H1 (cell line): ENCODE results near the gene FLNC. TPM values are rescaled to one million over a fixed set of nuclear protein-coding genes. Genes with fewer than 3 reads are reported as not detected.

Experiments
- CTCF ChIA-PET: fragments of 300-600 bp; sonication (Branson Sonifier 250); formaldehyde crosslinking; loops from one replicate; lab custom pipeline; 2021; ENCODE audit not compliant: partially characterized antibody; lab: Charles Lee
- POLR2A ChIA-PET: fragments of 300-600 bp; sonication (Branson Sonifier 250); formaldehyde crosslinking; loops from one replicate; lab custom pipeline; 2021; ENCODE audit warnings: inconsistent platforms; ENCODE audit not compliant: partially characterized antibody; lab: Charles Lee
- DNase-seq, 2 experiments: peaks; one replicate each; pipeline versions ENCODE4 v3.0.0 to v3.0.0-alpha.2; 2010 to 2022; ENCODE audit warnings: low spot score in 2 of 2, low read depth in 1 of 2, mixed read lengths in 1 of 2
- FAIRE-seq: peaks from 2 replicates; lab custom pipeline; 2011; peaks lifted over from hg19 to GRCh38; lab: Jason Lieb, UNC
- H2AFZ ChIP-seq: 2 replicates; pipeline ENCODE4 v1.8.1; 2012; ENCODE audit warnings: low read length, inconsistent platforms
- H2AK5ac ChIP-seq: 2 replicates; pipeline ENCODE4 v1.6.1; 2013; ENCODE audit warnings: low read depth, low read length
- H2BK120ac ChIP-seq: replicated peaks from 2 replicates; pipeline ENCODE3; 2013; ENCODE audit warnings: low read depth, low read length, inconsistent platforms
- H2BK12ac ChIP-seq: 2 replicates; pipeline ENCODE4 v1.6.1; 2013; ENCODE audit warnings: low read depth, low read length
- H2BK15ac ChIP-seq: 2 replicates; pipeline ENCODE4 v1.6.1; 2013; ENCODE audit warnings: low read length
- H2BK20ac ChIP-seq: 2 replicates; pipeline ENCODE4 v1.6.1; 2013; ENCODE audit warnings: low read length
- H2BK5ac ChIP-seq: 2 replicates; pipeline ENCODE4 v1.6.1; 2013; ENCODE audit warnings: low read depth, low read length
- H3K14ac ChIP-seq: 2 replicates; pipeline ENCODE4 v1.6.1; 2013; ENCODE audit warnings: inconsistent platforms; ENCODE audit not compliant: insufficient read length
- H3K18ac ChIP-seq: 2 replicates; pipeline ENCODE4 v1.6.1; 2013; ENCODE audit warnings: low read length; ENCODE audit errors: extremely low read depth
- H3K23ac ChIP-seq: 2 replicates; pipeline ENCODE4 v1.6.1; 2013; ENCODE audit warnings: inconsistent platforms; ENCODE audit not compliant: insufficient read length
- H3K23me2 ChIP-seq: 2 replicates; pipeline ENCODE4 v1.6.1; 2013; ENCODE audit warnings: low read depth, low read length
- H3K27ac ChIP-seq: 2 replicates; pipeline ENCODE4 v1.6.1; 2011; ENCODE audit warnings: low read depth, low read length, inconsistent platforms
- H3K27me3 ChIP-seq, 4 experiments: replicated peaks in 1 of 4; 1 replicate in 1 of 4; 2 replicates in 3 of 4; pipeline versions ENCODE4 v1.6.1 to v1.8.1; 2011 to 2013; ENCODE audit warnings: low read length in 3 of 4, mild to moderate bottlenecking in 3 of 4, inconsistent platforms in 2 of 4, mixed read lengths in 2 of 4, moderate library complexity in 1 of 4; ENCODE audit not compliant: control insufficient read depth in 3 of 4, insufficient read depth in 3 of 4; ENCODE audit errors: extremely low read depth in 1 of 4
- H3K36me3 ChIP-seq, 4 experiments: 2 replicates each; pipeline versions ENCODE4 v1.6.1 to v1.8.1; 2011 to 2013; ENCODE audit warnings: mild to moderate bottlenecking in 4 of 4, low read length in 3 of 4, moderate library complexity in 2 of 4, control low read depth in 1 of 4, inconsistent platforms in 1 of 4; ENCODE audit not compliant: insufficient read depth in 4 of 4, control insufficient read depth in 2 of 4
- H3K4ac ChIP-seq: replicated peaks from 2 replicates; pipeline ENCODE3; 2013; ENCODE audit warnings: low read length, low read depth, mixed read lengths, inconsistent platforms; ENCODE audit not compliant: insufficient read length
- H3K4me1 ChIP-seq, 4 experiments: replicated peaks in 1 of 4; 1 replicate in 1 of 4; 2 replicates in 3 of 4; pipeline versions ENCODE4 v1.6.1 to v1.8.1; 2011 to 2013; ENCODE audit warnings: low read length in 3 of 4, inconsistent platforms in 2 of 4, mixed read lengths in 1 of 4; ENCODE audit not compliant: insufficient read depth in 4 of 4, control insufficient read depth in 3 of 4
- H3K4me2 ChIP-seq, 2 experiments: 2 replicates each; pipeline versions ENCODE4 v1.6.1 to v1.8.1; 2011 to 2013; ENCODE audit warnings: low read depth in 2 of 2, low read length in 2 of 2, control low read depth in 1 of 2, inconsistent platforms in 1 of 2, mild to moderate bottlenecking in 1 of 2; ENCODE audit not compliant: insufficient read depth in 1 of 2
- H3K4me3 ChIP-seq, 4 experiments: fragments of 200-600, 300-600 bp in 1 of 4; sonication (generic), shearing (Covaris generic), sonication (Bioruptor Twin) in 1 of 4; 2 replicates each; pipeline versions ENCODE4 v1.5.1 to v1.8.1; 2011 to 2016; ENCODE audit warnings: low read length in 4 of 4, low read depth in 3 of 4, control low read depth in 2 of 4, inconsistent platforms in 2 of 4, mild to moderate bottlenecking in 2 of 4, mixed read lengths in 1 of 4, moderate library complexity in 1 of 4; ENCODE audit not compliant: insufficient read depth in 2 of 4; ENCODE audit errors: extremely low read depth in 1 of 4
- H3K56ac ChIP-seq: replicated peaks from 2 replicates; pipeline ENCODE3; 2013; ENCODE audit warnings: low read depth, mild to moderate bottlenecking, mixed read lengths, low read length, inconsistent platforms; ENCODE audit not compliant: insufficient read length
- H3K79me1 ChIP-seq: 2 replicates; pipeline ENCODE4 v1.6.1; 2013; ENCODE audit warnings: low read depth, low read length, control low read depth
- H3K79me2 ChIP-seq, 2 experiments: 2 replicates each; pipeline versions ENCODE4 v1.6.1 to v1.8.1; 2012 to 2013; ENCODE audit warnings: low read length in 2 of 2, mild to moderate bottlenecking in 2 of 2, inconsistent platforms in 1 of 2; ENCODE audit not compliant: insufficient read depth in 2 of 2, control insufficient read depth in 1 of 2
- H3K9ac ChIP-seq, 4 experiments: replicated peaks in 1 of 4; 1 replicate in 1 of 4; 2 replicates in 3 of 4; pipeline versions ENCODE4 v1.6.1 to v1.8.1; 2011 to 2013; ENCODE audit warnings: low read depth in 3 of 4, low read length in 3 of 4, control low read depth in 2 of 4, mild to moderate bottlenecking in 2 of 4, moderate library complexity in 2 of 4, inconsistent platforms in 1 of 4; ENCODE audit errors: extremely low read depth in 1 of 4
- H3K9me3 ChIP-seq, 2 experiments: 2 replicates each; pipeline versions ENCODE4 v1.6.1 to v1.8.1; 2012 to 2013; ENCODE audit warnings: mild to moderate bottlenecking in 2 of 2, moderate library complexity in 2 of 2, control low read depth in 1 of 2, inconsistent platforms in 1 of 2, low read depth in 1 of 2, low read length in 1 of 2, mixed read lengths in 1 of 2; ENCODE audit not compliant: insufficient read depth in 2 of 2
- H4K20me1 ChIP-seq, 2 experiments: replicated peaks in 1 of 2; 2 replicates each; pipeline versions ENCODE3 to v1.8.1; 2011 to 2013; ENCODE audit warnings: inconsistent platforms in 2 of 2, low read length in 2 of 2, mild to moderate bottlenecking in 1 of 2; ENCODE audit not compliant: insufficient read depth in 2 of 2, control insufficient read depth in 1 of 2
- H4K5ac ChIP-seq: 2 replicates; pipeline ENCODE4 v1.6.1; 2013; ENCODE audit warnings: low read length, low read depth, mixed read lengths, inconsistent platforms; ENCODE audit not compliant: insufficient read length
- H4K8ac ChIP-seq: 2 replicates; pipeline ENCODE4 v1.8.0; 2013; ENCODE audit warnings: mild to moderate bottlenecking, moderate library complexity, low read length, inconsistent platforms; ENCODE audit not compliant: insufficient read depth; ENCODE audit errors: extremely low read depth
- H4K91ac ChIP-seq: replicated peaks from 2 replicates; pipeline ENCODE3; 2013; ENCODE audit warnings: low read length, mixed read lengths, inconsistent platforms; ENCODE audit not compliant: insufficient read length
- CBX5 ChIP-seq: fragments of 300-800, 300-1000 bp; sonication (generic); IDR thresholded peaks from 2 replicates; pipeline ENCODE4 v1.7.1; 2016; ENCODE audit warnings: antibody characterized with exemption, low read length, low read depth
- CEBPB ChIP-seq: IDR thresholded peaks from 2 replicates; pipeline ENCODE4 v1.6.1; 2012; ENCODE audit warnings: low read depth, low read length
- HDAC2 ChIP-seq, 2 experiments: fragments of 300-600 bp in 1 of 2; sonication (generic) in 1 of 2; IDR thresholded peaks; 2 replicates each; pipeline ENCODE4 v1.6.1; 2011 to 2012; ENCODE audit warnings: low read depth in 2 of 2, low read length in 2 of 2, mild to moderate bottlenecking in 2 of 2, moderate library complexity in 2 of 2, borderline replicate concordance in 1 of 2, inconsistent platforms in 1 of 2
- NANOG ChIP-seq: IDR thresholded peaks from 2 replicates; pipeline ENCODE4 v1.6.1; 2011; ENCODE audit warnings: low read length, low read depth, mild to moderate bottlenecking, inconsistent platforms; ENCODE audit not compliant: insufficient read depth, poor library complexity, severe bottlenecking
- PHF8 ChIP-seq: fragments of 200-600 bp; sonication (generic); conservative IDR thresholded peaks from 2 replicates; pipeline ENCODE4 v1.7.1; 2012; ENCODE audit warnings: low read depth, mild to moderate bottlenecking, inconsistent platforms, low read length, moderate library complexity
- POLR2AphosphoS5 ChIP-seq: IDR thresholded peaks from 2 replicates; pipeline ENCODE4 v1.6.1; 2011; ENCODE audit warnings: low read depth, low read length
- POU5F1 ChIP-seq: IDR thresholded peaks from 2 replicates; pipeline ENCODE4 v1.6.1; 2011; ENCODE audit warnings: low read depth, mild to moderate bottlenecking, low read length, moderate library complexity
- RNF2 ChIP-seq: fragments of 200-900, 300-1000 bp; sonication (generic); IDR thresholded peaks from 2 replicates; pipeline ENCODE4 v1.7.1; 2016; ENCODE audit warnings: borderline replicate concordance, low read depth, mild to moderate bottlenecking, antibody characterized with exemption, low read length; ENCODE audit not compliant: poor library complexity, severe bottlenecking; ENCODE audit errors: missing control alignments
- SIN3A ChIP-seq, 2 experiments: IDR thresholded peaks in 1 of 2; conservative IDR thresholded peaks in 1 of 2; 2 replicates each; pipeline ENCODE4 v1.6.1; 2011 to 2012; ENCODE audit warnings: low read length in 2 of 2, improper control_type of control experiment in 1 of 2, low read depth in 1 of 2, mild to moderate bottlenecking in 1 of 2
- TBP ChIP-seq: IDR thresholded peaks from 2 replicates; pipeline ENCODE4 v1.6.1; 2011; ENCODE audit warnings: low read depth, low read length, improper control_type of control experiment
- YY1 ChIP-seq: IDR thresholded peaks from 2 replicates; pipeline ENCODE4 v1.6.1; 2011; ENCODE audit warnings: low read depth, mild to moderate bottlenecking, low read length
- WGBS, 2 experiments: shearing (Covaris generic) in 1 of 2; methylation state at CpG; one replicate each; pipeline versions ENCODE4 v1.1.6 to v1.1.7; 2013 to 2015; ENCODE audit warnings: low lambda C conversion rate in 2 of 2, mixed read lengths in 2 of 2, inconsistent platforms in 1 of 2, low coverage in 1 of 2, missing lambda C conversion rate in 1 of 2; ENCODE audit not compliant: insufficient replicate concordance in 2 of 2, insufficient coverage in 1 of 2, insufficient read length in 1 of 2; ENCODE audit errors: extremely low coverage in 1 of 2, missing lambda C conversion rate in 1 of 2; 5-methylcytosine and 5-hydroxymethylcytosine counted together
- polyA plus RNA-seq, 7 experiments: library from polyadenylated mRNA; depleted of rRNA in 3 of 7; stranded (reverse) in 5 of 7; unstranded in 2 of 7; fragments of >200 nt in 5 of 7; fragments of 200-250 nt in 2 of 7; gene quantifications; 1 replicate in 5 of 7; 2 replicates in 1 of 7; 4 replicates in 1 of 7; pipeline versions ENCODE4 v1.2.1 to v1.2.3, GENCODE V29; 2011 to 2013; ENCODE audit warnings: missing spikeins in 2 of 7, mixed read lengths in 2 of 7
- total RNA-seq: library from RNA; stranded (reverse); fragmentation: NEBNext Ultra II Directional; extraction: Animal tissue kit (Norgen Biotek cat#: 25700); gene quantifications from 2 replicates; pipeline ENCODE4 v1.2.1, GENCODE V29; 2021

FLNC gene
- total and polyA plus RNA-seq, 2 of the 8 experiments (the other 6 are each of a cell fraction or from before 2014, with no cell fraction given) = 1.9 to 10.7 TPM

DNA sequence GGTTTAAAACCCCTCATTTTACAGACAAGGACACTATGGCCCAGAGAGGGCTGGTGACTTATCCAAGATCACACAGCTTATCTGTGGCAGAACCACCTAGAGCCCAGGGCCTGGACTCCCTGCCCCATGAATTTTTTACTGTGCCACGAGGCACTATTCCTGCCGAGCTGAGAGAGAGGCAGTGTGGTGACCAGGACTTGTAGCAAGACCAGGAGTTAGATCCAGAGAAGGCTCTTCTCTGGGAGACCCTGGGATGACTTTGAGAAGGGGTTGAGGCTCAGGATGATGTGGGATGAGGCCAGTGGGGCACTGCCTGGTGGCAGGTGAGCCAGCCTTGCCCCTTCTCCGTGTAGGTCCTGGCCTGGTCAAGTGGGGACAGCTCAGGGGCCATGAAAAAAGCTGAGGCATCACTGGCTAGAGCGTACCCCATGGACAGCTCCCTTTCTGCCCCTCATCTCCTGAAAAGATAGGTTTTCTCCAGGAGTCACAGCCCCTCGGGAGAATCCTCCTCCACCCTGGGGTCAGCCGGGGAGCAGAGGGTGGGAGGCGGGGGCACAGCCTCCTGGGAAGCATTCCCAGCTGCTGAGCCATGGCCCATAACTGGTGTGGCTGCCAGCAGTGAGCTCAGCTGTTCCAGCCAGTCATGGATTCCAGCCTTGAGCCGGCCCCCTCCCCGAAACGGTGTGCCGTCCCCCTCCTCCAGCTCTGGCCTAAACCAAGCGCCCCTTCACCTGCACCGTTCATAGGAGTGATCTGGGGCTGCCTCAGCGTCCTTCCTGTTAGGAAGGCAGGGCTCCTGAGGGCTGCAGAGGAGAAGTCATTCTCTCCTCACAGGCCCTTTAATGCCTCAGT is 5.8 kb downstream of the FLNC start:
- H4K91ac ChIP-seq = no peak overlapping the region
- no peak overlapping the region for H2BK12ac ChIP-seq
- no peaks in the 10 kb centered on the region for H3K9me3 ChIP-seq
- H4K20me1 ChIP-seq = no peaks in the 10 kb centered on the region
- no peak overlapping the region for H2BK120ac ChIP-seq
- no peak overlapping the region for H3K56ac ChIP-seq
- no peak overlapping the region for H2BK15ac ChIP-seq
- no peaks in the 10 kb centered on the region for H3K36me3 ChIP-seq
- H3K14ac ChIP-seq = no peak overlapping the region
- H3K79me2 ChIP-seq = no peaks in the 10 kb centered on the region
- no peak overlapping the region for H3K23ac ChIP-seq
- WGBS, 2 experiments = 84% methylated on average over 12 of the region's 14 CpGs; no CpG with 5 or more reads in 1 of the 2 experiments
- POLR2A ChIA-PET = interaction anchor here (1.0 to 5.7 kb wide), 5 partner anchors 18 to 111 kb away, joined by 3 to 31 read pairs (median 4); no protein-coding TSS in a partner anchor
- H2BK5ac ChIP-seq = no peak overlapping the region; the same call in 1 of the 2 replicates
- no peak overlapping the region for H3K4me3 ChIP-seq
- H3K4ac ChIP-seq = no peak overlapping the region
- H3K23me2 ChIP-seq = peaks cover 16% of the 10 kb centered on the region; the same call in 1 of the 2 replicates
- no peak overlapping the region for H2BK20ac ChIP-seq
- no peak overlapping the region for H3K4me2 ChIP-seq
- H2AK5ac ChIP-seq = no peak overlapping the region
- no peak overlapping the region for H3K18ac ChIP-seq
- H2AFZ ChIP-seq = no peak overlapping the region
- FAIRE-seq (no peak), DNase-seq (no peak)
- H4K5ac ChIP-seq = no peak overlapping the region
- H3K9ac ChIP-seq = no peak overlapping the region
- H4K8ac ChIP-seq = no peak overlapping the region
- CTCF ChIA-PET = interaction anchor here (0.6 to 7.6 kb wide), 16 partner anchors 9 to 361 kb away, joined by 3 to 71 read pairs (median 4); partner anchors contain the start of gene ATP6V1F
- no peaks in the 10 kb centered on the region for H3K79me1 ChIP-seq
- H3K27ac ChIP-seq = no peak overlapping the region
- H3K27me3 ChIP-seq = peaks cover 0 to 9% (median 8%) of the 10 kb centered on the region in 4 experiments; a peak in 5 of 7 replicates
- peaks cover 0 to 32% (median 23%) of the 10 kb centered on the region in 4 experiments; a peak in 6 of 7 replicates for H3K4me1 ChIP-seq
- TF ChIP-seq YY1 (no peak), POLR2AphosphoS5 (no peak), NANOG (no peak), PHF8 (no peak), TBP (no peak), SIN3A (conservative IDR thresholded peaks at IDR 0.05 in 1 of 2, IDR thresholded peaks at IDR 0.05 in 1 of 2; ENCODE audit: low read depth in 1 of 2, low read length in 2 of 2) (no peak), CEBPB (no peak), RNF2 (no peak), HDAC2 (IDR thresholded peaks at IDR 0.05; ENCODE audit: borderline replicate concordance in 1 of 2, low read depth in 2 of 2, low read length in 2 of 2) (no peak), CBX5 (no peak), POU5F1 (no peak)
